ENCODE data around the gene PECR.

DNA sequence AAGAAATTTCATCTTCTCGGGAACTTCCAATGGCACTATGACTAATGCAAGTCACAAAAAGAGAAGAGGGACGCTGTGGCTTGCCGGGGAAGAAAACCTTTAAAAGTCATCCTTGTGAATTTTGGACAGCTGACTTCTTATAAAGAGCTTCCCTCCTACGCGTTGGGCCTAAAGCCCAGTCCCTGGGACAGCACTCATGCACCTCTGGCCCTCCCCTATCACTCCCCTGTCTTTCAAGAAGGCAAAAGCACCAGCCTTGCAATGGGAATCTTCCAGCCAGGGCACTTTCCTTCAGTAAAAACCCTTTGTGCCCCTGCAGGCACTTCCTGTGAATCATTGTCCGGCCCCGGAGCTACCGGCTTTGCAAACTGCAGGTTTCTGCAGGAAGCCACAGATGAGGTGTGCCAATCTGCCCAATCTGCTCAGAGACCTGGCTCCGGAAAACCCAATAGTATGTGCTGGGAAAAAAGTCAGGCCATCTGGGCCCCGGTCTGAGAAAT lies 75.4 kb downstream of the PECR start:
- no peak for TF ChIP-seq YY1 (IDR thresholded peaks at IDR 0.05; ENCODE audit: insufficient read depth, insufficient read length)
- no peak for TF ChIP-seq SUZ12 (IDR thresholded peaks at IDR 0.05; ENCODE audit: extremely low read depth, insufficient read depth, insufficient read length)
